ENCODE results near the gene FOXN1.
"Not testable (repeated sequence)": the region's sequence is repeated elsewhere in the genome, so short reads cannot be mapped to it uniquely, and the experiment has no call there.

The FOXN1 gene

GRCh38 chr17:28501421-28502284 lies 4.5 kb upstream of the FOXN1 start:
- DNase-seq, result no peak

DNA sequence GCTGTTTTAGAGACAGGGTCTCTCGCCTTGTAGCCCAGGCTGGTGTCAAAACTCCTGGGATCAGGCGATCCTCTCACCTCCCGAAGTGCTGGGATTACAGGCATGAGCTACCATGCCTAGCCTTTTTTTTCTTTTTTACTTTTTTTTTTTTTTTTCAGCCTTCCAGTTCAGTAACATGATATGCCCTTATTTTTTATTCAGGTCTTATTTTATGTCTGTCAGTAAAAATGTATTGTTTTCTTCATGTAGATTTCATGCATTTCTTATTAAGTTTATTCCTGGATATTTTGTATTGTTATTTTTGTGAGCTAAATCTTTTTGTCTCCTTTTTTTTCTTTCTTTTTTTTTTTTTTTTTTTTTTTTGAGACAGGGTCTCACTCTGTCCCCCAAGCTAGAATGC lies 2.7 kb upstream of the FOXN1 start:
- DNase-seq, result no peak

GRCh38 chr17:28506763-28507487 lies 777 bp downstream of the FOXN1 start:
- DNase-seq, result no peak

DNA sequence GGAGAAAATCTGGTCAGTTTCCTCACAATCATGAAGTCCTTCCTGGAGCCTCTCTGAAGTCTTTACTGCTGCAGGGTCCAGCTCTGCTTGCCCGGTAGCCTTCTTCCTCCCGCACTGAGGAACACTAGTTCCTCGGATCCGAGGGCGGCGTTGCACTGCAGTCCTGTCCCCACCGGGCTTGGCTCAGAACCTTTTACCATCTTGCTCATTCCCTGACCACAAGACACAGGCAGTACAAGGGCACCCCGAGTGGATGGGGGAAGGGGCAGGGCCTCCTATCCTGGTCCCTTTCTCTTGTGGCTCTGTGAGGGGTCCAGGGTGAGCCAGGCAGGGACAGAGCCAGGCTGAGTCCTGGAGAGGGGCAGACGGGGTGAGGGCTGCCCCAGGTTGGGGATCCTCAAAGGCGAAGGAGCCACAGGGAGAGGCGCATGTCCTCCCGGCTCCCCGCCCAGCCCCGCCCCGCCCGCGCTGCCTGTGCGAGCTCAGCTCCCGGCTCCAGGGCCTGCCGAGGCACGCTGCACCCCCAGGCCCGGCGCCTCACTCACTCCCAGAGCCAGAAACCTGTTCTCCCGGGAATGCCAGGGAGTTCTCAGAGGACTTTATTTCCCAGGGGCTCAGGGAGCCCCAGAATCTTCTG lies 1.5 kb downstream of the FOXN1 start:
- no peak for DNase-seq

DNA sequence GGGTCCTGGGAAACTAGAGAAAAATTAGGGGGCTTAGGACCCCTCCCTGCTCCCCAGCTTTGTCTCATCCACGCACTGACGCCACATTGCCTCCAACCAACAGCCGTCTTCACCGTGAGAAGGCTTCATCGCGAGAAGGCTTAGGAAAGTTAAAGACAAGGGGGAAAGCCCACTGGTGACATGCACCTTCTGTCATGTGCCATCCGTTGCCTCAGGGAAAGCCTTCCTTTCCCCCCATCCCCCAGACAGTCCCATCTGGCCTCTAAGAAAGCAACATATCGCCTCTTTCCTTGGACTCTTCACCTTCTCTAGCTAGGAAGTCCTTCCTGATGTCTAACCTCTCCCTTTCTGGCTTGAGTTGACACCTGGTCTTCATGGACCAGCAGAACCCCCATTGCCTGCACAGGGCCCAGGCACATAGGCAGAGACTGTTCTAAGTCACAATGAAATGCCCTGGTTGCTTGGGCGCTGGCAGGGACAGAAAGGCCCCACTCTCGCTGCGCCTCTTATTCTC lies 2.1 kb downstream of the FOXN1 start:
- DNase-seq, result no peak

GRCh38 chr17:28509789-28510188 lies 3.6 kb downstream of the FOXN1 start:
- DNase-seq, result no peak

- DNase-seq, result no peak
These were observed 5.8 kb downstream of the FOXN1 start for GRCh38 chr17:28511858-28512461.

GRCh38 chr17:28513476-28513875 lies 7.3 kb downstream of the FOXN1 start:
- DNase-seq, result no peak

DNA sequence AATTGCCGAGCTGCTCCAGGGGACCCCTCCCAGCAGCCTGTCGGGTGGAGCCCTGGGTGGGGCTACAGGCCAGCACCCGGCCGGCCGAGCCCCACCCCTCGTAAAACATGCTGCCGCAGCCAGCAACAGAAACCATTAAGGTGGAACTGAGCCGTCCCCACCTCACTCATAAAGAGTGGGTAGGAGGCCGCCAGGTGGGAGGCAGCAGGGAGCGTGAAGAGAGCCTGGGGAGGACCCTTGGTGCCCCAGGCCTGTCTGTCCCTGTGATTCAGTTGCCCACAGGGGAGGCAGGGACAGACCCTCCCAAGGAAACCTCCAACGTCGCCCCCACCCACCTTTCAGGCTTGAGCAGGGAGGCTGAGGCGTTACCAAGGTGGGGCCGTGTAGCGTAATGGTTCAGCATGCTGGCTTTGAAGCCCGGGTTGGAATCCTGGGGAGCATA lies 8.4 kb downstream of the FOXN1 start:
- DNase-seq, result no peak

GRCh38 chr17:28515518-28515917 lies 9.4 kb downstream of the FOXN1 start:
- DNase-seq, result no peak

DNA sequence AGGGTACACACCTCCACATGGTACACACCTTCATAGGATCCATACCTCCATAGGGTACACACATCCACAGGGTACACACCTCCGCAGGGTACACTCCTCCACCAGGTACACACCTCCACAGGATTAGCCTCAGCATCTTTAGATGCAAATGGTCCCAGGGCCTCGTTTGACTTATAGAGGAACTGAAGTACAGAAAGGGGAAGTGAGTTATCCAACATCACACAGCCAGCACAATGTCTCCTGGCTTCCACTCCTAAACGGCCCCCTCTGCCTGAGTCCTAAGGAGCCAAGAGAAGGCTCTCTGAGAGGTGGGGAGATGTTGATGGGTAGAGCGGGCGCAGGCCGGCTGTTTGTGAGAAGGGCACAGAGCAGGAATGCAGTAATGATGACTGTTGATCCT lies 12.0 kb downstream of the FOXN1 start:
- no peak for DNase-seq

- DNase-seq, result no peak
These were observed 12.4 kb downstream of the FOXN1 start for GRCh38 chr17:28518578-28518977.

GRCh38 chr17:28519236-28519635 lies 13.1 kb downstream of the FOXN1 start:
- no peak for DNase-seq

DNA sequence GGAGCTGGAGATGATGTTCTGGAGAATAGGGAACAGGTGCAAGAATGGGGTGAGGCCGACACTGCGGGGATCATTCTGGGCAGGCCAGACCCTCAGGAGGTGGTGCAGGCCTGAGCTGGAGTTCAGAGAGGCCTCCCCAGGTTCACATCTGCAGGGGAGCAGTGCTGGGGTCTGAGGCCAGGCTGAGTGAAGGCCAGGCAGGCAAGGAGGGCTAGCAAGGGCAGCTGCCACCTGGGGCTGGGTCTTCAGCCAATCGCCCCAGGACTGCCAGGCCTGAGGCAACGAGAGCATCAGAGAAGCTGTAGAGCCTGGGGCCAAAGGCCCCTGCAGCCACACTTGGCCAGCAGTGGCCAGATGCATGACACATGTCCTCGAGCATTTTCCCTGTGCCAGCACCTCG lies 14.5 kb downstream of the FOXN1 start:
- DNase-seq, result no peak

DNA sequence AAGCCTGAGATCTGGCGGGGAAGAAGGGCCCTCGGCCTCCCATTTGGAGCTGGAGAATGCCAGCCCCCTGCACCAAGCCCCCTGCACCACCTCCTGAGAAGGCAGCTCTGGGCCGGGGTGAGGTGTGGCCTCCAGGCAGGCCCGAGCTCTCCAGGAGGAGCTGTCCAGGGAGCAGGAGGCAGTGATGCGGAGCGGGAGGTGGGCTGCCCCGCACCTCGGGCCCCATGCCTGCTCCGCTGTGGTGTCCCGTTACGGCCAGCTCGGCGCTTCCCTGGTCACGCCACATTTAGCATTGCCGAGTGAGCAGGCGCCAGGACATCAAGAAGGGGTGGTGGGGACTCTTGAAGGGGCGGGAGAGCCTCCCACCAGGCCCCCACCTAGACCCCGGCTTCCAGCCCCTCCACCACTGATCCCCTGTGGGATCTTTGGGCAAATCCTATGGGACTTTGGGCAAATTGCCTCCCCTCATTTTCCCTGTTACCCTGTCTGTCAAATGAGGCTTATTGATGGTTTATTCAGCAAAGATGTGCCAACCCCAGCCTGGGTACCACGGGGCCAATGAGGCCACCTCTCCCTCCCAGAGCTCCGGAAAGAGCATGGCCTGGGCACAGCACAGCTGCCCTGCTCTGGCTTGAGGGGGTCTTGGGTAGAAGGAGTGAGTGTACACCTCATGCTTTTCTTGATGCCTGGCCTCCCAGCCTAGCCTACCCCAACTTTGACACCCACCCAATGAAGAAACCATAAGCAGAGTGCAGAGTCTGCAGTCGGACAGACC lies 15.3 kb downstream of the FOXN1 start:
- no peak for DNase-seq

DNA sequence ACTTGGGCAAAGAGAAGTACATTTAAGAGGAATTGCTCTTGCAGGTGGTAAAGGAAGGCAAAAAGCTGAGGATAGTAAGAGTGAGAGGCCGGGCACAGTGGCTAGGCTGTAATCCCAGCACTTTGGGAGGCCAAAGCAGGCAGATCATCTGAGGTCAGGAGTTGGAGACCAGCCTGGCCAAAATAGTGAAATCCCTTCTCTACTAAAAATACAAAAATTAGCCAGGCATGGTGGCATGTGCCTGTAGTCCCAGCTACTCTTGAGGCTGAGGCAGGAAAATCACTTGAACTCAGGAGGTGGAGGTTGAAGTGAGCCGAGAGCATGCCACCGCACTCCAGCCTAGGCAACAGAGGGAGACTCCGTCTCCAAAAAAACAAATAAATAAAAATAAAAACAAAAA lies 16.1 kb downstream of the FOXN1 start:
- not testable (repeated sequence) for DNase-seq

GRCh38 chr17:28523186-28523585 lies 17.0 kb downstream of the FOXN1 start:
- DNase-seq, result no peak

- DNase-seq, result no peak
These were observed 17.7 kb downstream of the FOXN1 start for GRCh38 chr17:28523876-28524275.

DNA sequence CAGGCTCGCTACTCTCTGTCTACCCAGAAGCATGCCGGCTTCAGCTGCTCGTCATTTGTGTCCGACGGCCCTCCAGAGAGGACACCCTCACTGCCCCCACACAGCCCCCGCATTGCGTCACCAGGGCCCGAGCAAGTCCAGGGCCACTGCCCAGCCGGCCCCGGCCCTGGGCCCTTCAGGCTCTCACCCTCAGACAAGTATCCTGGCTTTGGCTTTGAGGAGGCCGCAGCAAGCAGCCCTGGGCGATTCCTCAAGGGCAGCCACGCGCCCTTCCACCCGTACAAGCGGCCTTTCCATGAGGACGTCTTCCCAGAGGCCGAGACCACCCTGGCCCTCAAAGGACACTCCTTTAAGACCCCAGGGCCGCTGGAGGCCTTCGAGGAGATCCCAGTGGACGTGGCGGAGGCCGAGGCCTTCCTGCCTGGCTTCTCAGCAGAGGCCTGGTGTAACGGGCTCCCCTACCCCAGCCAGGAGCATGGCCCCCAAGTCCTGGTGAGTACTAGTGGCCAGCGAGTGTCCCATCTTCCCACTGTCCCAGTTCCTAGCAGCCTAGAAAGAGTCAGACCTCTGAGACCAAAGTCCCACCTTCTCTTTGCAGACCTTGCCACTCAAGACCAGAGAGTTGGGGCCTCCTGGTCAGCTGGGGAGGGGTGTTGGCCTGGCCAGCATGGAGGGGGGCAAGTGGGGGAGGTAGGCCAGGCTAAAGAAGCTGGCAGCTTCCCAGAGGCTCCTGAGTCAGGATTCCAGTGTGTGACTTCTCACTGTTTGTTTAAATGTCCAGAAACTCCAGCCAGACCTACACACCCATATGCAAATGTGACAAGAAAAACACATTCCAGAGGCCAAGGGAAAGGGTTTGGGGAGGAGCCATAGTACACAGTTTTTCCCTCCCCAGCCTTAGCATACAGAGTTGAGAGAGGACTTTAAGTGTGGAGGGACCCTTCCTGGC lies 18.6 kb downstream of the FOXN1 start:
- peak; percentile 7 for DNase-seq

DNA sequence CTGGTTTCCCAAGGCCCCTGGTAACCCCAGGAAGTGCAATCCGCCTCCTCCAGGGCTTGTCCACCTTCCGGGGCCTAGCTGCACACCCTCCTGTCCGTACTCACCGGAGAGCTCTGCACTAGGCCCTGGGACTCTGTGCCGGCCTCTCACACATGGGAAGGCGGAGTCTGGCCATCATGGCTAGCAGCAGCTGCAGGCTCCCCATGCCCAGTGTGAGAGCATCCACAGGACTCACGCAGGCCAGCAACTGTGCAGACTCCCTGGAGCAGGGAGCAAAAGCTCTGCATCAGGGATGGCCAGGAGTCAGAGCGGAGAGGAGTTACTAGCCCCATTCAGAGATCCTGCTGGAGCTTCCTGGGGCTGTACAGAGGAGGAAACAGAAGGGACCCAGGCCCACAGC lies 20.2 kb downstream of the FOXN1 start:
- no peak for DNase-seq

DNA sequence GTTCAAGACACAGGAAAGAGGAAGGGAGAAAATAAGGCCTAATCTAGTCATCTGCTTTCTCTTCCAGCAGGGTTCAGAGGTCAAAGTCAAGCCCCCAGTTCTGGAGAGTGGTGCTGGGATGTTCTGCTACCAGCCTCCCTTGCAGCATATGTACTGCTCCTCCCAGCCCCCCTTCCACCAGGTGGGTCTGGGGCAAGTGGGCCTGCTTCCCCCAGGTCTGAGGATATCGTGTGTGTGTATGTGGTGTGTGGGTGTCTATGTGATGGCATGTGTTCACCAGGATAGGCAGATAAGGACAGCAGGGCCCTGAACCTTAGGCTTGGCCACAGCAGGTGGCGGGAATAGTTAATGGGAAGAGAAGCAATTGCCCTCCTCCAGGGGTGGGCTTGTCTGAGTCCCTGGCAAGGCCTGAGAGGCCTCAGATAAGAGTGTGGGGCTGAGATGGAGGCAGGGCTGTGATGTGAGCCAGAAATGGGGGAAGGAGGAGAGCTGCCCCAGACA lies 21.1 kb downstream of the FOXN1 start:
- no peak for DNase-seq
